Activated CD8-positive, alpha-beta memory T cell treated with anti-CD3 and anti-CD28 coated beads for 1 hour (primary cell): ENCODE measurements around the gene ETV6.

Experiments used
- DNase-seq, 2 donors: peaks; one replicate each; pipeline ENCODE4 v3.0.0-alpha.2; 2020; ENCODE audit warnings: low read depth in 1 of 2; ENCODE audit errors: extremely low read depth in 1 of 2

ETV6 gene

GRCh38 chr12:11821386-11822080 is 172.1 kb downstream of the ETV6 start:
- DNase-seq = no peak

- DNase-seq = peak in 1 of 2 donors; percentile 11
Observed at GRCh38 chr12:11822081-11822834, 172.8 kb downstream of the ETV6 start.

GRCh38 chr12:11823043-11823442 is 173.6 kb downstream of the ETV6 start:
- DNase-seq = no peak

- DNase-seq = no peak
Observed at GRCh38 chr12:11823593-11823992, 174.1 kb downstream of the ETV6 start.

- no peak for DNase-seq
Observed at GRCh38 chr12:11824069-11824468, 174.6 kb downstream of the ETV6 start.

GRCh38 chr12:11824736-11825135 is 175.3 kb downstream of the ETV6 start:
- DNase-seq = no peak

GRCh38 chr12:11825278-11825677 is 175.8 kb downstream of the ETV6 start:
- no peak for DNase-seq

GRCh38 chr12:11826574-11826973 is 177.1 kb downstream of the ETV6 start:
- DNase-seq = no peak

- DNase-seq = no peak
Observed at GRCh38 chr12:11827091-11828061, 177.9 kb downstream of the ETV6 start.

GRCh38 chr12:11829764-11830194 is 180.3 kb downstream of the ETV6 start:
- DNase-seq = no peak

GRCh38 chr12:11830307-11830801 is 180.9 kb downstream of the ETV6 start:
- DNase-seq = no peak

GRCh38 chr12:11832093-11832492 is 182.6 kb downstream of the ETV6 start:
- DNase-seq = no peak

GRCh38 chr12:11833174-11833895 is 183.9 kb downstream of the ETV6 start:
- DNase-seq = no peak

- DNase-seq = no peak
Observed at GRCh38 chr12:11834104-11834812, 184.8 kb downstream of the ETV6 start.

- no peak for DNase-seq
Observed at GRCh38 chr12:11834931-11835330, 185.5 kb downstream of the ETV6 start.

GRCh38 chr12:11836282-11837151 is 187.0 kb downstream of the ETV6 start:
- DNase-seq = no peak

GRCh38 chr12:11837216-11837934 is 187.9 kb downstream of the ETV6 start:
- DNase-seq = no peak

GRCh38 chr12:11838403-11838802 is 188.9 kb downstream of the ETV6 start:
- no peak for DNase-seq
